Kidney capillary endothelial cell (primary cell): ENCODE measurements around the gene TMPRSS3.
A peak's percentile ranks its signal among the peaks of the same experiment; 100 is the strongest.

Experiments
- DNase-seq: peaks from one replicate; pipeline ENCODE4 v3.0.0-alpha.2; 2018; ENCODE audit warnings: low spot score

TMPRSS3 gene

GRCh38 chr21:42350318-42350910, 45.4 kb downstream of the TMPRSS3 start:
- DNase-seq: no peak

GRCh38 chr21:42349420-42350317, 46.2 kb downstream of the TMPRSS3 start:
- DNase-seq: no peak

GRCh38 chr21:42348762-42349161, 47.1 kb downstream of the TMPRSS3 start:
- no peak for DNase-seq

GRCh38 chr21:42347601-42348327, 48.1 kb downstream of the TMPRSS3 start:
- no peak for DNase-seq

GRCh38 chr21:42346866-42347600, 48.8 kb downstream of the TMPRSS3 start:
- DNase-seq: no peak

- no peak for DNase-seq
Observed at GRCh38 chr21:42346441-42346840, 49.4 kb downstream of the TMPRSS3 start.

- DNase-seq: no peak
Observed at GRCh38 chr21:42344631-42345030, 51.2 kb downstream of the TMPRSS3 start.

- no peak for DNase-seq
Observed at GRCh38 chr21:42343963-42344510, 51.8 kb downstream of the TMPRSS3 start.

GRCh38 chr21:42343556-42343955, 52.3 kb downstream of the TMPRSS3 start:
- no peak for DNase-seq

- DNase-seq: no peak
Observed at GRCh38 chr21:42343101-42343500, 52.8 kb downstream of the TMPRSS3 start.

- DNase-seq: no peak
Observed at GRCh38 chr21:42341776-42342542, 53.9 kb downstream of the TMPRSS3 start.

GRCh38 chr21:42340187-42341050, 55.4 kb downstream of the TMPRSS3 start:
- DNase-seq: no peak

- no peak for DNase-seq
Observed at GRCh38 chr21:42338729-42339715, 56.8 kb downstream of the TMPRSS3 start.

- DNase-seq: peak; percentile 36
Observed at GRCh38 chr21:42337830-42338728, 57.8 kb downstream of the TMPRSS3 start.

GRCh38 chr21:42337276-42337675, 58.6 kb downstream of the TMPRSS3 start:
- no peak for DNase-seq

- DNase-seq: no peak
Observed at GRCh38 chr21:42336054-42336453, 59.8 kb downstream of the TMPRSS3 start.

- DNase-seq: no peak
Observed at GRCh38 chr21:42332557-42333317, 63.1 kb downstream of the TMPRSS3 start.
